ENCODE results near the gene DBR1.

GRCh38 chr3:138206196-138206595, 31.5 kb upstream of the DBR1 start:
- TF ChIP-seq REST (IDR thresholded peaks at IDR 0.05; ENCODE audit: unreplicated experiment) (no peak), CTCF (conservative IDR thresholded peaks at IDR 0.05; ENCODE audit: low read depth in 2 of 2) (no peak), POLR2AphosphoS5 (IDR thresholded peaks at IDR 0.05; ENCODE audit: low read depth) (no peak), CREB1 (CRISPR knock-in tag; IDR thresholded peaks at IDR 0.05; ENCODE audit: low read depth) (no peak)
